WTC11 (cell line): Measurements from ENCODE around the gene RANBP3. TPM values are rescaled to one million over a fixed set of nuclear protein-coding genes. Genes with fewer than 3 reads are reported as not detected.
A peak's percentile ranks its signal among the peaks of the same experiment; 100 is the strongest.

ENCODE experiments used
- ATAC-seq: fragments of 200-7000 bp; cut with Tn5 transposase; 2 replicates; pipeline ENCODE4 v1.10.0; 2021; ENCODE audit warnings: mild to moderate bottlenecking, moderate library complexity
- CTCF ChIA-PET: fragments of 300-600 bp; sonication (Branson Sonifier 250); formaldehyde crosslinking; loops from one replicate; lab custom pipeline; 2021; ENCODE audit warnings: antibody characterized with exemption; lab: Charles Lee
- POLR2A ChIA-PET: fragments of 350-600 bp; sonication (Branson Sonifier 250); formaldehyde crosslinking; loops from one replicate; lab custom pipeline; 2021; ENCODE audit warnings: antibody characterized with exemption; lab: Charles Lee
- DNase-seq: peaks from one replicate; pipeline ENCODE4 v3.0.0; 2021; ENCODE audit warnings: low spot score
- H3K27ac Mint-ChIP-seq: 2 replicates; pipeline ENCODE4 v1.8.0; 2021; ENCODE audit warnings: mixed read lengths
- H3K27me3 Mint-ChIP-seq: 2 replicates; pipeline ENCODE4 v1.8.0; 2021; ENCODE audit warnings: low read depth, mild to moderate bottlenecking, moderate library complexity, mixed read lengths
- H3K36me3 Mint-ChIP-seq: 2 replicates; pipeline ENCODE4 v1.8.0; 2021; ENCODE audit warnings: mixed read lengths
- H3K4me1 Mint-ChIP-seq: 2 replicates; pipeline ENCODE4 v1.8.0; 2022; ENCODE audit warnings: mixed read lengths
- H3K4me3 Mint-ChIP-seq: 2 replicates; pipeline ENCODE4 v1.8.0; 2021; ENCODE audit warnings: mild to moderate bottlenecking, moderate library complexity, mixed read lengths
- H3K9me3 Mint-ChIP-seq: 2 replicates; pipeline ENCODE4 v1.8.0; 2021; ENCODE audit warnings: mixed read lengths
- NR2C2 ChIP-seq: sonication (generic); formaldehyde crosslinking; IDR thresholded peaks from 2 replicates; pipeline ENCODE4 v1.8.0; 2022; ENCODE audit warnings: mild to moderate bottlenecking, missing genetic modification reagents
- NR3C1 ChIP-seq: sonication (generic); formaldehyde crosslinking; conservative IDR thresholded peaks from 2 replicates; pipeline ENCODE4 v1.8.1; 2023; ENCODE audit warnings: low read depth, mild to moderate bottlenecking, missing genetic modification reagents
- RELA ChIP-seq: sonication (generic); formaldehyde crosslinking; IDR thresholded peaks from 2 replicates; pipeline ENCODE4 v1.8.1; 2022; ENCODE audit warnings: missing genetic modification reagents, mild to moderate bottlenecking, borderline replicate concordance
- SMAD3 ChIP-seq: sonication (generic); formaldehyde crosslinking; IDR thresholded peaks from 2 replicates; pipeline ENCODE4 v1.8.0; 2022; ENCODE audit warnings: missing genetic modification reagents, mild to moderate bottlenecking, borderline replicate concordance
- TP53 ChIP-seq: sonication (generic); formaldehyde crosslinking; IDR thresholded peaks from 2 replicates; pipeline ENCODE4 v1.8.1; 2023; ENCODE audit warnings: mild to moderate bottlenecking, missing genetic modification reagents
- ZNF317 ChIP-seq: sonication (generic); formaldehyde crosslinking; IDR thresholded peaks from 2 replicates; pipeline ENCODE4 v1.8.1; 2023; ENCODE audit warnings: low read depth, mild to moderate bottlenecking, moderate library complexity, missing genetic modification reagents, borderline replicate concordance
- ZNF416 ChIP-seq: fragments of 250-450 bp; sonication (Bioruptor Pico); IDR thresholded peaks from 2 replicates; pipeline ENCODE4 v1.9.0; 2021; ENCODE audit warnings: mild to moderate bottlenecking, inconsistent platforms
- ZNF423 ChIP-seq: fragments of 250-450 bp; sonication (Bioruptor Pico); IDR thresholded peaks from 2 replicates; pipeline ENCODE4 v2.1.2; 2022; ENCODE audit warnings: mild to moderate bottlenecking, moderate library complexity
- ZNF671 ChIP-seq: fragments of 250-450 bp; sonication (Bioruptor Pico); IDR thresholded peaks from 2 replicates; pipeline ENCODE4 v1.8.0; 2021; ENCODE audit warnings: mild to moderate bottlenecking
- total RNA-seq: library from RNA; stranded (reverse); gene quantifications from 3 replicates; pipeline ENCODE4 v1.2.3, GENCODE V29; 2021
- TF ChIP-seq, protein P1 (sequence below): sonication (generic); formaldehyde crosslinking; IDR thresholded peaks from 2 replicates; pipeline ENCODE4 v1.8.1; 2022; ENCODE audit warnings: missing genetic modification reagents, borderline replicate concordance
- TF ChIP-seq, protein P2 (sequence below): sonication (generic); formaldehyde crosslinking; IDR thresholded peaks from 2 replicates; pipeline ENCODE4 v1.8.1; 2023; ENCODE audit warnings: mild to moderate bottlenecking, missing genetic modification reagents, borderline replicate concordance
- TF ChIP-seq, protein P3 (sequence below): fragments of 200-600 bp; IDR thresholded peaks from 2 replicates; pipeline ENCODE4 v1.8.0; 2022; ENCODE audit warnings: antibody characterized with exemption
- TF ChIP-seq, protein P4 (sequence below): fragments of 250-450 bp; sonication (Bioruptor Pico); IDR thresholded peaks from 2 replicates; pipeline ENCODE4 v1.9.0; 2021; ENCODE audit warnings: mild to moderate bottlenecking, borderline replicate concordance
- TF ChIP-seq, protein P5 (sequence below): sonication (generic); formaldehyde crosslinking; IDR thresholded peaks from 2 replicates; pipeline ENCODE4 v1.8.1; 2022; ENCODE audit warnings: low read depth, missing genetic modification reagents, borderline replicate concordance
- TF ChIP-seq, protein P6 (sequence below): sonication (generic); formaldehyde crosslinking; IDR thresholded peaks from 2 replicates; pipeline ENCODE4 v1.8.1; 2023; ENCODE audit warnings: mild to moderate bottlenecking, missing genetic modification reagents
- TF ChIP-seq, protein P7 (sequence below): fragments of 250-450 bp; sonication (Bioruptor Pico); IDR thresholded peaks from 2 replicates; pipeline ENCODE4 v2.1.2; 2022; ENCODE audit warnings: mild to moderate bottlenecking, moderate library complexity

The RANBP3 gene
- total RNA-seq, 1 experiment from 2014 or later, result 76.3 TPM

DNA sequence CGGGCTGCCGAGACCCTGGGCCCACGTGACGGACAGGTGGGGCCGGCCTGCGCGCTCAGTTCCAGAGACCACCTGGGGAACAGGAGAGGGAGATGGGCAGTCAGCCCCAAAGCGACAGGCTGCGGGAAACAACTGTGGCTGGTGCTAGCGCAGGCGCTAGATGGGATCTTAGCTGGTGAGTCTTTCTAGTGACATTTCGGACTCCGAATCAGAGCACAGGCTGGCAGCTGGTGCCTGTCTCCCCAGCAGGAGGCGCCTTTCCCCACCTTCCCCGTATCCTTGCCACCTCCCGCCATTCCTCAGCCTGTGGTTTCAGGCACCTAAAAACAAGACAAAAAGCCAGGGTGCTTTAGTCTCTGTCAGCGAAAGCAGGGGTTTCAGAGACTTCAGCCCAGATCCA is 19.4 kb upstream of the RANBP3 start:
- CTCF ChIA-PET, result interaction anchor here (1.0 to 4.2 kb wide), 12 partner anchors 10 to 193 kb away, joined by 3 to 53 read pairs (median 4); no protein-coding TSS in a partner anchor
- DNase-seq, result peak; percentile 64
- H3K4me3 Mint-ChIP-seq, result no peak overlapping the region
- TF ChIP-seq, protein P1, sequence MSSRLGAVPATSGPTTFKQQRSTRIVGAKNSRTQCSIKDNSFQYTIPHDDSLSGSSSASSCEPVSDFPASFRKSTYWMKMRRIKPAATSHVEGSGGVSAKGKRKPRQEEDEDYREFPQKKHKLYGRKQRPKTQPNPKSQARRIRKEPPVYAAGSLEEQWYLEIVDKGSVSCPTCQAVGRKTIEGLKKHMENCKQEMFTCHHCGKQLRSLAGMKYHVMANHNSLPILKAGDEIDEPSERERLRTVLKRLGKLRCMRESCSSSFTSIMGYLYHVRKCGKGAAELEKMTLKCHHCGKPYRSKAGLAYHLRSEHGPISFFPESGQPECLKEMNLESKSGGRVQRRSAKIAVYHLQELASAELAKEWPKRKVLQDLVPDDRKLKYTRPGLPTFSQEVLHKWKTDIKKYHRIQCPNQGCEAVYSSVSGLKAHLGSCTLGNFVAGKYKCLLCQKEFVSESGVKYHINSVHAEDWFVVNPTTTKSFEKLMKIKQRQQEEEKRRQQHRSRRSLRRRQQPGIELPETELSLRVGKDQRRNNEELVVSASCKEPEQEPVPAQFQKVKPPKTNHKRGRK (CRISPR knock-in tag), result no peak
- TF ChIP-seq, protein P2, sequence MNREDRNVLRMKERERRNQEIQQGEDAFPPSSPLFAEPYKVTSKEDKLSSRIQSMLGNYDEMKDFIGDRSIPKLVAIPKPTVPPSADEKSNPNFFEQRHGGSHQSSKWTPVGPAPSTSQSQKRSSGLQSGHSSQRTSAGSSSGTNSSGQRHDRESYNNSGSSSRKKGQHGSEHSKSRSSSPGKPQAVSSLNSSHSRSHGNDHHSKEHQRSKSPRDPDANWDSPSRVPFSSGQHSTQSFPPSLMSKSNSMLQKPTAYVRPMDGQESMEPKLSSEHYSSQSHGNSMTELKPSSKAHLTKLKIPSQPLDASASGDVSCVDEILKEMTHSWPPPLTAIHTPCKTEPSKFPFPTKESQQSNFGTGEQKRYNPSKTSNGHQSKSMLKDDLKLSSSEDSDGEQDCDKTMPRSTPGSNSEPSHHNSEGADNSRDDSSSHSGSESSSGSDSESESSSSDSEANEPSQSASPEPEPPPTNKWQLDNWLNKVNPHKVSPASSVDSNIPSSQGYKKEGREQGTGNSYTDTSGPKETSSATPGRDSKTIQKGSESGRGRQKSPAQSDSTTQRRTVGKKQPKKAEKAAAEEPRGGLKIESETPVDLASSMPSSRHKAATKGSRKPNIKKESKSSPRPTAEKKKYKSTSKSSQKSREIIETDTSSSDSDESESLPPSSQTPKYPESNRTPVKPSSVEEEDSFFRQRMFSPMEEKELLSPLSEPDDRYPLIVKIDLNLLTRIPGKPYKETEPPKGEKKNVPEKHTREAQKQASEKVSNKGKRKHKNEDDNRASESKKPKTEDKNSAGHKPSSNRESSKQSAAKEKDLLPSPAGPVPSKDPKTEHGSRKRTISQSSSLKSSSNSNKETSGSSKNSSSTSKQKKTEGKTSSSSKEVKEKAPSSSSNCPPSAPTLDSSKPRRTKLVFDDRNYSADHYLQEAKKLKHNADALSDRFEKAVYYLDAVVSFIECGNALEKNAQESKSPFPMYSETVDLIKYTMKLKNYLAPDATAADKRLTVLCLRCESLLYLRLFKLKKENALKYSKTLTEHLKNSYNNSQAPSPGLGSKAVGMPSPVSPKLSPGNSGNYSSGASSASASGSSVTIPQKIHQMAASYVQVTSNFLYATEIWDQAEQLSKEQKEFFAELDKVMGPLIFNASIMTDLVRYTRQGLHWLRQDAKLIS (CRISPR knock-in tag), result no peak
- TF ChIP-seq, protein P3, sequence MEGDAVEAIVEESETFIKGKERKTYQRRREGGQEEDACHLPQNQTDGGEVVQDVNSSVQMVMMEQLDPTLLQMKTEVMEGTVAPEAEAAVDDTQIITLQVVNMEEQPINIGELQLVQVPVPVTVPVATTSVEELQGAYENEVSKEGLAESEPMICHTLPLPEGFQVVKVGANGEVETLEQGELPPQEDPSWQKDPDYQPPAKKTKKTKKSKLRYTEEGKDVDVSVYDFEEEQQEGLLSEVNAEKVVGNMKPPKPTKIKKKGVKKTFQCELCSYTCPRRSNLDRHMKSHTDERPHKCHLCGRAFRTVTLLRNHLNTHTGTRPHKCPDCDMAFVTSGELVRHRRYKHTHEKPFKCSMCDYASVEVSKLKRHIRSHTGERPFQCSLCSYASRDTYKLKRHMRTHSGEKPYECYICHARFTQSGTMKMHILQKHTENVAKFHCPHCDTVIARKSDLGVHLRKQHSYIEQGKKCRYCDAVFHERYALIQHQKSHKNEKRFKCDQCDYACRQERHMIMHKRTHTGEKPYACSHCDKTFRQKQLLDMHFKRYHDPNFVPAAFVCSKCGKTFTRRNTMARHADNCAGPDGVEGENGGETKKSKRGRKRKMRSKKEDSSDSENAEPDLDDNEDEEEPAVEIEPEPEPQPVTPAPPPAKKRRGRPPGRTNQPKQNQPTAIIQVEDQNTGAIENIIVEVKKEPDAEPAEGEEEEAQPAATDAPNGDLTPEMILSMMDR, result peak; percentile 28
- TF ChIP-seq, protein P4, sequence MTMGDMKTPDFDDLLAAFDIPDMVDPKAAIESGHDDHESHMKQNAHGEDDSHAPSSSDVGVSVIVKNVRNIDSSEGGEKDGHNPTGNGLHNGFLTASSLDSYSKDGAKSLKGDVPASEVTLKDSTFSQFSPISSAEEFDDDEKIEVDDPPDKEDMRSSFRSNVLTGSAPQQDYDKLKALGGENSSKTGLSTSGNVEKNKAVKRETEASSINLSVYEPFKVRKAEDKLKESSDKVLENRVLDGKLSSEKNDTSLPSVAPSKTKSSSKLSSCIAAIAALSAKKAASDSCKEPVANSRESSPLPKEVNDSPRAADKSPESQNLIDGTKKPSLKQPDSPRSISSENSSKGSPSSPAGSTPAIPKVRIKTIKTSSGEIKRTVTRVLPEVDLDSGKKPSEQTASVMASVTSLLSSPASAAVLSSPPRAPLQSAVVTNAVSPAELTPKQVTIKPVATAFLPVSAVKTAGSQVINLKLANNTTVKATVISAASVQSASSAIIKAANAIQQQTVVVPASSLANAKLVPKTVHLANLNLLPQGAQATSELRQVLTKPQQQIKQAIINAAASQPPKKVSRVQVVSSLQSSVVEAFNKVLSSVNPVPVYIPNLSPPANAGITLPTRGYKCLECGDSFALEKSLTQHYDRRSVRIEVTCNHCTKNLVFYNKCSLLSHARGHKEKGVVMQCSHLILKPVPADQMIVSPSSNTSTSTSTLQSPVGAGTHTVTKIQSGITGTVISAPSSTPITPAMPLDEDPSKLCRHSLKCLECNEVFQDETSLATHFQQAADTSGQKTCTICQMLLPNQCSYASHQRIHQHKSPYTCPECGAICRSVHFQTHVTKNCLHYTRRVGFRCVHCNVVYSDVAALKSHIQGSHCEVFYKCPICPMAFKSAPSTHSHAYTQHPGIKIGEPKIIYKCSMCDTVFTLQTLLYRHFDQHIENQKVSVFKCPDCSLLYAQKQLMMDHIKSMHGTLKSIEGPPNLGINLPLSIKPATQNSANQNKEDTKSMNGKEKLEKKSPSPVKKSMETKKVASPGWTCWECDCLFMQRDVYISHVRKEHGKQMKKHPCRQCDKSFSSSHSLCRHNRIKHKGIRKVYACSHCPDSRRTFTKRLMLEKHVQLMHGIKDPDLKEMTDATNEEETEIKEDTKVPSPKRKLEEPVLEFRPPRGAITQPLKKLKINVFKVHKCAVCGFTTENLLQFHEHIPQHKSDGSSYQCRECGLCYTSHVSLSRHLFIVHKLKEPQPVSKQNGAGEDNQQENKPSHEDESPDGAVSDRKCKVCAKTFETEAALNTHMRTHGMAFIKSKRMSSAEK (CRISPR knock-in tag), result no peak
- TF ChIP-seq, all 79 proteins: peak for 1
- H3K27me3 Mint-ChIP-seq, result no peaks in the 10 kb centered on the region
- H3K36me3 Mint-ChIP-seq, result peaks cover 6% of the 10 kb centered on the region
- H3K9me3 Mint-ChIP-seq, result peaks cover 11% of the 10 kb centered on the region
- H3K27ac Mint-ChIP-seq, result no peak overlapping the region
- POLR2A ChIA-PET, result interaction anchor here (0.9 kb wide), 1 partner anchor 20 kb away, joined by 3 read pairs; no protein-coding TSS in a partner anchor
- no peaks in the 10 kb centered on the region for H3K4me1 Mint-ChIP-seq
- peak; percentile 69 for ATAC-seq

DNA sequence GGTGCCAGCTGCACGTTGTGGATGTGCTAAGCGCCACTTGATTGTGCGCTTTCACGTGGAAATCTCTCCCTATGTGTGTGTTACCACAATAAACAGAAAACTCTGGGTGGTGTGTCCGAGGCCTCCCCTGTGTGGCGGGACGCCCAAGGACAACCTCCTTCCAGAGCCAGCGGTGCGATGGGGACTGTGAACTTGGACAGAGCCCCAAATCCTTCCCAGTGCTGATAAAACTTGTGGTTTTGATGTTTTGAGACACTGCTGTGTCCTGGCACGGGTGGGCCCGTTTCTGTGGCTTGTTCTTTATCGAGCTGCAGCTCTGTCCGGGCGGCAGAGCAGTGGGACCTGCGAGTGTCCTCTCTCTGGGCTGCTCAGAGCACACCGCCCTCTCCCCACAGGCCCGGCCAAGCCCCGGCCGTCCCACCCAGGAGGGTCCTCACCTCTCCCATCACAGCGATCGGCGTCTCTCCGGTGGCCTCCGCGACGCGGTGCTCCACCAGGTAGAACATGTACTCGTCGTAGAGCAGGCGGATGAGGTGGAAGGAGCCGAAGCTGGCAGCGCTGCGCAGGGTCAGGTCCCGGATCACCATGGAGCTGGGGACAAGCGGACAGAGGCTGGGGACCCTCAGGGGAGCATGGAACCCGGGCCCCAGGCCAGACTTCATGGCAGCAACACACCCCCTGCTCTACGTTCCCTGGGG is 18.8 kb upstream of the RANBP3 start:
- ChIA-PET POLR2A (interaction anchor here (0.9 kb wide), 1 partner anchor 21 kb away, joined by 3 read pairs; no protein-coding TSS in a partner anchor), CTCF (interaction anchor here (1.0 to 4.2 kb wide), 12 partner anchors 9 to 193 kb away, joined by 3 to 53 read pairs (median 4); no protein-coding TSS in a partner anchor)
- DNase-seq (no peak), ATAC-seq (no peak)
- Mint-ChIP-seq H3K4me3 (no peak overlapping the region), H3K27ac (no peak overlapping the region), H3K27me3 (no peaks in the 10 kb centered on the region), H3K4me1 (no peaks in the 10 kb centered on the region), H3K9me3 (peaks cover 11% of the 10 kb centered on the region), H3K36me3 (peaks cover 6% of the 10 kb centered on the region)
- no peak for TF ChIP-seq ZNF416
- TF ChIP-seq, protein P5, sequence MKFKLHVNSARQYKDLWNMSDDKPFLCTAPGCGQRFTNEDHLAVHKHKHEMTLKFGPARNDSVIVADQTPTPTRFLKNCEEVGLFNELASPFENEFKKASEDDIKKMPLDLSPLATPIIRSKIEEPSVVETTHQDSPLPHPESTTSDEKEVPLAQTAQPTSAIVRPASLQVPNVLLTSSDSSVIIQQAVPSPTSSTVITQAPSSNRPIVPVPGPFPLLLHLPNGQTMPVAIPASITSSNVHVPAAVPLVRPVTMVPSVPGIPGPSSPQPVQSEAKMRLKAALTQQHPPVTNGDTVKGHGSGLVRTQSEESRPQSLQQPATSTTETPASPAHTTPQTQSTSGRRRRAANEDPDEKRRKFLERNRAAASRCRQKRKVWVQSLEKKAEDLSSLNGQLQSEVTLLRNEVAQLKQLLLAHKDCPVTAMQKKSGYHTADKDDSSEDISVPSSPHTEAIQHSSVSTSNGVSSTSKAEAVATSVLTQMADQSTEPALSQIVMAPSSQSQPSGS (CRISPR knock-in tag), result no peak
- TF ChIP-seq RELA, result no peak
- TF ChIP-seq ZNF671 (CRISPR knock-in tag), result no peak
- no peak for TF ChIP-seq SMAD3 (CRISPR knock-in tag)
- TF ChIP-seq, protein P6, sequence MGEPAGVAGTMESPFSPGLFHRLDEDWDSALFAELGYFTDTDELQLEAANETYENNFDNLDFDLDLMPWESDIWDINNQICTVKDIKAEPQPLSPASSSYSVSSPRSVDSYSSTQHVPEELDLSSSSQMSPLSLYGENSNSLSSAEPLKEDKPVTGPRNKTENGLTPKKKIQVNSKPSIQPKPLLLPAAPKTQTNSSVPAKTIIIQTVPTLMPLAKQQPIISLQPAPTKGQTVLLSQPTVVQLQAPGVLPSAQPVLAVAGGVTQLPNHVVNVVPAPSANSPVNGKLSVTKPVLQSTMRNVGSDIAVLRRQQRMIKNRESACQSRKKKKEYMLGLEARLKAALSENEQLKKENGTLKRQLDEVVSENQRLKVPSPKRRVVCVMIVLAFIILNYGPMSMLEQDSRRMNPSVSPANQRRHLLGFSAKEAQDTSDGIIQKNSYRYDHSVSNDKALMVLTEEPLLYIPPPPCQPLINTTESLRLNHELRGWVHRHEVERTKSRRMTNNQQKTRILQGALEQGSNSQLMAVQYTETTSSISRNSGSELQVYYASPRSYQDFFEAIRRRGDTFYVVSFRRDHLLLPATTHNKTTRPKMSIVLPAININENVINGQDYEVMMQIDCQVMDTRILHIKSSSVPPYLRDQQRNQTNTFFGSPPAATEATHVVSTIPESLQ (CRISPR knock-in tag), result no peak
- TF ChIP-seq ZNF423, result no peak
- no peak for TF ChIP-seq TP53 (CRISPR knock-in tag)
- TF ChIP-seq, protein P7, sequence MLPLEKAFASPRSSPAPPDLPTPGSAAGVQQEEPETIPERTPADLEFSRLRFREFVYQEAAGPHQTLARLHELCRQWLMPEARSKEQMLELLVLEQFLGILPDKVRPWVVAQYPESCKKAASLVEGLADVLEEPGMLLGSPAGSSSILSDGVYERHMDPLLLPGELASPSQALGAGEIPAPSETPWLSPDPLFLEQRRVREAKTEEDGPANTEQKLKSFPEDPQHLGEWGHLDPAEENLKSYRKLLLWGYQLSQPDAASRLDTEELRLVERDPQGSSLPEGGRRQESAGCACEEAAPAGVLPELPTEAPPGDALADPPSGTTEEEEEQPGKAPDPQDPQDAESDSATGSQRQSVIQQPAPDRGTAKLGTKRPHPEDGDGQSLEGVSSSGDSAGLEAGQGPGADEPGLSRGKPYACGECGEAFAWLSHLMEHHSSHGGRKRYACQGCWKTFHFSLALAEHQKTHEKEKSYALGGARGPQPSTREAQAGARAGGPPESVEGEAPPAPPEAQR (CRISPR knock-in tag), result no peak
- TF ChIP-seq NR3C1, result no peak
- TF ChIP-seq NR2C2 (CRISPR knock-in tag), result no peak
- TF ChIP-seq ZNF317, result no peak
